ENCODE measurements around the gene POLR2F.

The POLR2F gene

GRCh38 chr22:37976547-37976946 lies 23.0 kb downstream of the POLR2F start:
- H3K4me1 ChIP-seq (ENCODE audit: low read length): no peaks in the 10 kb centered on the region
- H4K20me1 ChIP-seq (ENCODE audit: insufficient read depth, low read length): no peaks in the 10 kb centered on the region
- no peak overlapping the region for H3K4me3 ChIP-seq (ENCODE audit: low read length)
- no peak for TF ChIP-seq CTCF (IDR thresholded peaks at IDR 0.05; ENCODE audit: low read depth, low read length)
- no peaks in the 10 kb centered on the region for H3K9me3 ChIP-seq (ENCODE audit: insufficient read depth, low read length)
- no peaks in the 10 kb centered on the region for H3K27me3 ChIP-seq (ENCODE audit: low read depth, low read length)
- H3K27ac ChIP-seq (ENCODE audit: low read length): no peak overlapping the region
- H3K4me2 ChIP-seq (ENCODE audit: low read length): no peak overlapping the region
- H2AFZ ChIP-seq (ENCODE audit: low read depth, low read length): no peak overlapping the region
- no peaks in the 10 kb centered on the region for H3K36me3 ChIP-seq (replicated peaks; ENCODE audit: low read depth, low read length)
- H3K9ac ChIP-seq (ENCODE audit: low read length): no peak overlapping the region
- H3K79me2 ChIP-seq (ENCODE audit: low read length): no peaks in the 10 kb centered on the region

- H3K9ac ChIP-seq (ENCODE audit: low read length): no peak overlapping the region
- no peaks in the 10 kb centered on the region for H4K20me1 ChIP-seq (ENCODE audit: insufficient read depth, low read length)
- no peak overlapping the region for H3K4me3 ChIP-seq (ENCODE audit: low read length)
- H3K9me3 ChIP-seq (ENCODE audit: insufficient read depth, low read length): no peaks in the 10 kb centered on the region
- no peaks in the 10 kb centered on the region for H3K4me1 ChIP-seq (ENCODE audit: low read length)
- no peak overlapping the region for H3K4me2 ChIP-seq (ENCODE audit: low read length)
- no peak for TF ChIP-seq CTCF (IDR thresholded peaks at IDR 0.05; ENCODE audit: low read depth, low read length)
- TF ChIP-seq EZH2phosphoT487 (IDR thresholded peaks at IDR 0.05; ENCODE audit: low read depth): no peak
- no peak overlapping the region for H3K27ac ChIP-seq (ENCODE audit: low read length)
- no peaks in the 10 kb centered on the region for H3K27me3 ChIP-seq (ENCODE audit: low read depth, low read length)
- no peaks in the 10 kb centered on the region for H3K36me3 ChIP-seq (replicated peaks; ENCODE audit: low read depth, low read length)
- no peaks in the 10 kb centered on the region for H3K79me2 ChIP-seq (ENCODE audit: low read length)
- no peak overlapping the region for H2AFZ ChIP-seq (ENCODE audit: low read depth, low read length)
These were observed 26.3 kb downstream of the POLR2F start for GRCh38 chr22:37979782-37980181.

GRCh38 chr22:37981282-37982011 lies 27.9 kb downstream of the POLR2F start:
- H3K4me1 ChIP-seq (ENCODE audit: low read length): no peaks in the 10 kb centered on the region
- no peak overlapping the region for H3K4me2 ChIP-seq (ENCODE audit: low read length)
- H3K36me3 ChIP-seq (replicated peaks; ENCODE audit: low read depth, low read length): no peaks in the 10 kb centered on the region
- no peak overlapping the region for H2AFZ ChIP-seq (ENCODE audit: low read depth, low read length)
- no peak overlapping the region for H3K27ac ChIP-seq (ENCODE audit: low read length)
- H4K20me1 ChIP-seq (ENCODE audit: insufficient read depth, low read length): no peaks in the 10 kb centered on the region
- H3K79me2 ChIP-seq (ENCODE audit: low read length): no peaks in the 10 kb centered on the region
- no peak for TF ChIP-seq EZH2phosphoT487 (IDR thresholded peaks at IDR 0.05; ENCODE audit: low read depth)
- no peak for TF ChIP-seq CTCF (IDR thresholded peaks at IDR 0.05; ENCODE audit: low read depth, low read length)
- no peak overlapping the region for H3K4me3 ChIP-seq (ENCODE audit: low read length)
- no peak overlapping the region for H3K9ac ChIP-seq (ENCODE audit: low read length)
- H3K27me3 ChIP-seq (ENCODE audit: low read depth, low read length): no peaks in the 10 kb centered on the region
- H3K9me3 ChIP-seq (ENCODE audit: insufficient read depth, low read length): no peaks in the 10 kb centered on the region

- no peak overlapping the region for H3K4me2 ChIP-seq (ENCODE audit: low read length)
- TF ChIP-seq CTCF (IDR thresholded peaks at IDR 0.05; ENCODE audit: low read depth, low read length): no peak
- TF ChIP-seq EZH2phosphoT487 (IDR thresholded peaks at IDR 0.05; ENCODE audit: low read depth): no peak
- H3K27ac ChIP-seq (ENCODE audit: low read length): no peak overlapping the region
- no peaks in the 10 kb centered on the region for H4K20me1 ChIP-seq (ENCODE audit: insufficient read depth, low read length)
- no peak overlapping the region for H2AFZ ChIP-seq (ENCODE audit: low read depth, low read length)
- H3K27me3 ChIP-seq (ENCODE audit: low read depth, low read length): no peaks in the 10 kb centered on the region
- H3K4me3 ChIP-seq (ENCODE audit: low read length): no peak overlapping the region
- H3K9ac ChIP-seq (ENCODE audit: low read length): no peak overlapping the region
- H3K36me3 ChIP-seq (replicated peaks; ENCODE audit: low read depth, low read length): no peaks in the 10 kb centered on the region
- H3K9me3 ChIP-seq (ENCODE audit: insufficient read depth, low read length): no peaks in the 10 kb centered on the region
- H3K4me1 ChIP-seq (ENCODE audit: low read length): no peaks in the 10 kb centered on the region
- no peaks in the 10 kb centered on the region for H3K79me2 ChIP-seq (ENCODE audit: low read length)
These were observed 28.8 kb downstream of the POLR2F start for GRCh38 chr22:37982151-37982785.
